HepG2 (cell line): ENCODE data around the gene UBE2H. TPM values are rescaled to one million over a fixed set of nuclear protein-coding genes. Genes with fewer than 3 reads are reported as not detected.

Experiments
- ETV5 ChIP-seq: IDR thresholded peaks from 2 replicates; pipeline ENCODE4 v1.6.1; 2018; ENCODE audit warnings: missing biosample characterization, missing genetic modification reagents, inconsistent platforms, borderline replicate concordance
- IRF1 ChIP-seq: sonication (generic); formaldehyde crosslinking; IDR thresholded peaks from 2 replicates; pipeline ENCODE4 v1.4.0; 2020; ENCODE audit warnings: low read depth, mild to moderate bottlenecking, missing genetic modification reagents
- KLF16 ChIP-seq, 2 experiments: sonication (generic) in 1 of 2; formaldehyde crosslinking in 1 of 2; IDR thresholded peaks; 2 replicates each; pipeline versions ENCODE4 v1.6.1 to v1.8.0; 2016 to 2023; ENCODE audit warnings: missing genetic modification reagents in 2 of 2, missing compliant biosample characterization in 1 of 2
- KMT2A ChIP-seq: sonication (generic); formaldehyde crosslinking; IDR thresholded peaks from 2 replicates; pipeline ENCODE4 v1.4.0; 2020; ENCODE audit warnings: missing genetic modification reagents
- MAFF ChIP-seq: IDR thresholded peaks from 2 replicates; pipeline ENCODE4 v1.6.1; 2011; ENCODE audit warnings: low read depth, low read length, improper control_type of control experiment
- MBD4 ChIP-seq: IDR thresholded peaks from 2 replicates; pipeline ENCODE4 v1.6.1; 2012; ENCODE audit warnings: low read length, inconsistent platforms, borderline replicate concordance
- PCBP2 ChIP-seq: fragments of 200-400 bp; formaldehyde crosslinking; optimal IDR thresholded peaks from 2 replicates; pipeline ENCODE3; 2018; ENCODE audit warnings: low read length, low read depth; ENCODE audit not compliant: poor library complexity, severe bottlenecking
- RFXANK ChIP-seq: IDR thresholded peaks from 2 replicates; pipeline ENCODE4 v1.6.1; 2016
- SMAD3 ChIP-seq: sonication (generic); formaldehyde crosslinking; IDR thresholded peaks from 2 replicates; pipeline ENCODE4 v1.4.0; 2020; ENCODE audit warnings: missing genetic modification reagents
- ZBTB40 ChIP-seq, 2 experiments: fragments of 450-650 bp in 1 of 2; sonication (generic) in 1 of 2; formaldehyde crosslinking in 1 of 2; IDR thresholded peaks; 2 replicates each; pipeline versions ENCODE4 v1.6.1 to v1.8.0; 2016 to 2022; ENCODE audit warnings: antibody characterized with exemption in 1 of 2, mild to moderate bottlenecking in 1 of 2, missing genetic modification reagents in 1 of 2
- ZNF230 ChIP-seq: sonication (generic); formaldehyde crosslinking; IDR thresholded peaks from 2 replicates; pipeline ENCODE4 v1.4.0; 2020; ENCODE audit warnings: mild to moderate bottlenecking, missing genetic modification reagents
- ZNF3 ChIP-seq: IDR thresholded peaks from 2 replicates; pipeline ENCODE4 v1.7.0; 2017; ENCODE audit warnings: inconsistent platforms
- ZNF746 ChIP-seq: sonication (generic); formaldehyde crosslinking; IDR thresholded peaks from 2 replicates; pipeline ENCODE4 v1.8.0; 2022; ENCODE audit warnings: mild to moderate bottlenecking, missing genetic modification reagents
- polyA plus RNA-seq, 8 experiments: library from polyadenylated mRNA; depleted of rRNA in 3 of 8; stranded (reverse) in 7 of 8; unstranded in 1 of 8; fragments of >200 nt; fragmentation: Illumina TruSeq in 4 of 8; extraction: Trizol in 4 of 8; gene quantifications; 2 replicates each; pipeline versions ENCODE4 v1.2.1 to v1.2.3, GENCODE V29; 2011 to 2016; ENCODE audit warnings: low read depth in 4 of 8, missing spikeins in 1 of 8, mixed read lengths in 1 of 8; ENCODE audit not compliant: insufficient read depth in 1 of 8
- total RNA-seq, 5 experiments: library from RNA; depleted of rRNA; stranded (reverse); fragments of >200 nt; fragmentation: Illumina TruSeq; extraction: Trizol; gene quantifications; 2 replicates each; pipeline ENCODE4 v1.2.3, GENCODE V29; 2016; ENCODE audit warnings: low read depth in 1 of 5

The UBE2H gene
- total and polyA plus RNA-seq, 2 of the 13 experiments (the other 11 are each of a cell fraction or from before 2014, with no cell fraction given), result 15.5 to 40.1 TPM

GRCh38 chr7:129911790-129912189 lies 41.0 kb downstream of the UBE2H start (continued):
- TF ChIP-seq KMT2A (no peak), ZNF230 (no peak), SMAD3 (CRISPR knock-in tag) (no peak), IRF1 (no peak), PCBP2 (no peak), RFXANK (CRISPR knock-in tag) (no peak), ZBTB40 (IDR thresholded peaks at IDR 0.05) (no peak), ZBTB40 (CRISPR knock-in tag; IDR thresholded peaks at IDR 0.05) (no peak), ETV5 (CRISPR knock-in tag) (no peak), ZNF746 (no peak), MBD4 (no peak), KLF16 (CRISPR knock-in tag; IDR thresholded peaks at IDR 0.05) (no peak), ZNF3 (no peak), MAFF (no peak)
